ENCODE results near the gene AKR1C1. TPM values are rescaled to one million over a fixed set of nuclear protein-coding genes. Genes with fewer than 3 reads are reported as not detected.
"Not testable (repeated sequence)": the region's sequence is repeated elsewhere in the genome, so short reads cannot be mapped to it uniquely, and the experiment has no call there.

Gene AKR1C1
- total RNA-seq, 2 experiments from 2014 or later: 0.89 to 1.1 TPM

DNA sequence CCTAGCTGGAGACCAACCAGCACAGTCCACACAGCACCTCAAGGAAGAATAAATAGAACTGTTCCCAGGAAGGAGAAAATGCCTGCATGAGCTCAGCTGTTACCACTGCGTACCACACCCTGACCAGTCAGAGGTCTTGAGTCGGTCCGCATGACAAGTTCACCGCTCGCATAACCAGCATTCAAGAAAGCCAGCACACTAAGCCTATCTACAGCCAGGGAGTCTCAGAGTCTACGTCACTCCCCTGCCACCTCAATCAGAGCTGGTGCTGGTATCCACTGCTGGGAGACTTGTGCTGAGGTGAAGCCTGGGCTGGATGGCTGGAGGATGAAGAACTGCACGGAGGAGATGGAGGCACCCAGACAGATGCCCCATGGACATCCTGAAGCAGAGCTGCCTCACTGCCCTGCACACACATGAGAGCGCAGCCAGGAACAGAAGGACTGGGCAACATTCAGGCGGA is 19.6 kb downstream of the AKR1C1 start:
- Mint-ChIP-seq H3K27me3 (peaks cover 2% of the 10 kb centered on the region), H3K27ac (no peak overlapping the region), H3K4me1 (no peaks in the 10 kb centered on the region), H3K4me3 (no peak overlapping the region), H3K9me3 (no peaks in the 10 kb centered on the region), H3K36me3 (ENCODE audit: low read depth) (no peaks in the 10 kb centered on the region)
- no peak for DNase-seq
- POLR2A ChIA-PET: no interaction called here
- CTCF ChIA-PET: interaction anchor here (2.4 kb wide), 1 partner anchor 133 kb away, joined by 9 read pairs; no protein-coding TSS in a partner anchor

DNA sequence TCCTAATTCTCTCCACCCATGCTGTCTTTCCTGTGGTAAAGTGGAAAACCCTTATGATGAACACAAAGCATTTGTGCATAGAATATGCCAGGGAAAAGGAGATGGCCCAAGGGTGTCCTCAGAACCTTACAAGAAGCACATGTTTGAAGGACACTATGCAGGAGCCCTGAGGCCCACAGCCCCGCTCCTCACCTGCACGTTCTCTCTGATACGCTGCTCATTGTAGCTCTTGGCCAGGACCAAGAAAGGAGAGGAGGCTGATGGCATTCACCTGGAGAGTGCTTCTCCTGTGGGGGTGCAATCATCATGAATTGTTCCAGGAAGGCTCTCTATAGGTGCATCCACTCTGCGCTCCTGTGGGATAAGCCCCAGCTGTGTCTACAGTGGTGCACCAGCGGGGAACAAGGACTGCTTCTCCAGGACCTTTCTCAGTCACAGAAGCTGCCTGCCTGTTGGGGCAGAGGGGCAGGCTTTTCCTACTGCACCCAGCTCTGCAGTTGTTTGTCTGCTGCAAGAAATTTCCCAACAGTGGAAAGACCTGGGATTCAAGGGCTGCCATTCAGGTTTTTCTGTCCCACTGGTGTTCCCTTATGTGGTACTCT is 20.5 kb downstream of the AKR1C1 start:
- Mint-ChIP-seq H3K4me1 (no peaks in the 10 kb centered on the region), H3K27ac (no peak overlapping the region), H3K27me3 (peaks cover 2% of the 10 kb centered on the region), H3K4me3 (no peak overlapping the region), H3K9me3 (no peaks in the 10 kb centered on the region), H3K36me3 (ENCODE audit: low read depth) (no peaks in the 10 kb centered on the region)
- CTCF ChIA-PET: no interaction called here
- POLR2A ChIA-PET: no interaction called here
- DNase-seq: no peak

DNA sequence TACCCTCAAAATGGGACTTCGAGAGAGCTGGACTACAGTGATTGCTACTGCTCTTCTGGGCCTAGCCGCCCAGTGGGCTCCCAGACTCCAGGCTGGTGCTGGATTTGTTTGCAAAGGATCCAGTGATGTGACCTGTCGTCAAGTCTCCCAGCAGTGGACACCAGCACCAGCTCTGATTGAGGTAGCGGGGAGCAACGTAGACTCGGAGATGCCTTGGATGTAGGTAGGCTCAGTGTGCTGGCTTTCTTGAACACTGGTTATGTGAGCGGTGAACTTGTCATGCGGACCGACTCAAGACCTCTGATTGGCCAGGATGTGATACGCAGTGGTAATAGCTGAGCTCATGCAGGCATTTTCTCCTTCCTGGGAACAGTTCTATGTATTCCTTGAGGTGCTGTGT is 21.0 kb downstream of the AKR1C1 start:
- Mint-ChIP-seq H3K27ac (no peak overlapping the region), H3K4me3 (no peak overlapping the region), H3K9me3 (no peaks in the 10 kb centered on the region), H3K4me1 (no peaks in the 10 kb centered on the region), H3K36me3 (ENCODE audit: low read depth) (no peaks in the 10 kb centered on the region), H3K27me3 (peaks cover 2% of the 10 kb centered on the region)
- ChIA-PET POLR2A (no interaction called here), CTCF (no interaction called here)
- DNase-seq: no peak

DNA sequence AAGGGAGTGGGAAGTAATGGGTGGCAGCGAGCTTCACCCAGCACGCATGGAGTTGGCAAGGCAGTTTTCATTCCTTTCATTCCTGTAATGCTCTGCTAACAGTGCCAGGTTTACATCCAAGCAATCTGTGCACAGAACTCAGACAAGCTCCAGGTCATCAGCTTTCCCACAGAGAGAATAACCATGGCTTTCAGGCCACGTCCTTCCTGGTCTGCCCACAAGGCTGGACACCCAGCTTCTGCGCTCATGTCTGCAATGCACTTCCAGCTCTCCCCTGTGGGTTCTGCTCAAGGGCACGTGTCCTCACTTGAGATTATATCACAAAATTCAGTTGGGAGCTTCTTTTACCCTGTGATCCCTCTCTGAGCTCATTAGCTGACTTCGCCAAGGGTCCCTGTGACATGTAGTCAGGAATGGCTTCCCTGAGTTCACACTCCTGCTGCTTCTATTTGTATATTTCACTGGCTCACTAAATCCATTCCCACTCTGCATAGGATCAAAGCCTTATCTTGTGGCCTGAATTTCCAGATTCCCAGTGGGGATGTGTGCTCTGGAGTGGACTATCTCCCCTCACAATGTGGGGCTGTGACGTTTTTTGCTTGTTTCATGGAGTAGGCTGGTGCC is 21.9 kb downstream of the AKR1C1 start:
- no peaks in the 10 kb centered on the region for H3K9me3 Mint-ChIP-seq
- POLR2A ChIA-PET: no interaction called here
- H3K27me3 Mint-ChIP-seq: peaks cover 2% of the 10 kb centered on the region
- H3K4me3 Mint-ChIP-seq: no peak overlapping the region
- H3K4me1 Mint-ChIP-seq: no peaks in the 10 kb centered on the region
- CTCF ChIA-PET: interaction anchor here (0.6 kb wide), 1 partner anchor 18 kb away, joined by 3 read pairs; no protein-coding TSS in a partner anchor
- no peak overlapping the region for H3K27ac Mint-ChIP-seq
- DNase-seq: no peak
- H3K36me3 Mint-ChIP-seq (ENCODE audit: low read depth): no peaks in the 10 kb centered on the region

DNA sequence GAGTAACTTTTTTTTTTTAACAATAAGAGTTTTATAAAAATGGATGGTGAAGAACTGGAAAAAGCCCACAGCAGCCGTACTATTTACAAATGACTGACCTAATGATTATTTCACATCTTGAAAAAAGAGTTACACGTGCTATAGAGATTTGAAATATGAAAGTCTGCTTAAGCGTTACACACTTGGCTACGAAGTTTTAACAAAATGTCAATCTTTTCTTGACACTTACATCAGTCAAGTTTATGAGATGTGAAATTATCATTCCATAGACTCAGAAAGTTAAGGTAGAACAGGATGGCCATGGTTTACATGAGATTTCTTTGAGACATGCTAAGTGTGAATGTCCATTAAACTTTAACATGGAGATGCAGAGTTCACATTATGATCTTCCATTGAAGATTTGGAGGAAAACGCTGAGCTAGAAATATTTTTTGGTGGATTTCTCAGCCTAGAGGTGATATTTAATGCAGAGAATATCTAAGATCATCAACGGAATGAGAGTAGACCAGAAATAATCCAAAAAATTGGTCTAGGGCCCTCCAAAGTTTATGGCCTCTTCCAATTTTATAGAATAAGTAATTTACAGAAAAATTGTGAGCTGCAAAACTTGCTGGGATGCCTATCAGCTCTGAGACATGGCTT is 24.9 kb downstream of the AKR1C1 start:
- H3K4me1 Mint-ChIP-seq; H3K36me3 Mint-ChIP-seq (ENCODE audit: low read depth); CTCF ChIA-PET: not testable (repeated sequence)

DNA sequence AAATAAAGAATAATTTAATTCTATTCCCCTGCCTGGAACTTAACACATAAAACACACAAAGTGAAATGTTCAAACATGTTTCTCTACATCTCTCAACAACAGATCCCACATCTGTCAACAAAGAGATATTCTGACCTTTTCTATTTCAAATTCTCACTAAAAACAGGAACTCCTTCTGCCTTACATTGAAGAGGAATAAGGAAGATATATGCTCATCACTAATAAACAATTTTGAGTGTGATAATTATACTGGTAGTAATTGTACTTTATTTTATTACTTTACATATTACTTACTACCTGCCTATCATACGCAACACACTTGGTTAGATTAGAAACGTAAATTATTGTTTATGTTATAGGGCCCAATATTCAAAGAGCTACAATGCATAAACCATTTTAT is 27.0 kb downstream of the AKR1C1 start:
- CTCF ChIA-PET: interaction anchor here (1.0 kb wide), 1 partner anchor 179 kb away, joined by 4 read pairs; no protein-coding TSS in a partner anchor
- Mint-ChIP-seq H3K27ac (no peak overlapping the region), H3K36me3 (ENCODE audit: low read depth) (no peaks in the 10 kb centered on the region), H3K4me3 (no peak overlapping the region), H3K9me3 (no peaks in the 10 kb centered on the region), H3K27me3 (peaks cover 2% of the 10 kb centered on the region), H3K4me1 (no peaks in the 10 kb centered on the region)
- no peak for DNase-seq
- POLR2A ChIA-PET: no interaction called here

More for the DNA sequence above, 24.9 kb downstream of the AKR1C1 start:
- H3K27me3 Mint-ChIP-seq, H3K27ac Mint-ChIP-seq, POLR2A ChIA-PET, DNase-seq, H3K4me3 Mint-ChIP-seq, H3K9me3 Mint-ChIP-seq: not testable (repeated sequence)

DNA sequence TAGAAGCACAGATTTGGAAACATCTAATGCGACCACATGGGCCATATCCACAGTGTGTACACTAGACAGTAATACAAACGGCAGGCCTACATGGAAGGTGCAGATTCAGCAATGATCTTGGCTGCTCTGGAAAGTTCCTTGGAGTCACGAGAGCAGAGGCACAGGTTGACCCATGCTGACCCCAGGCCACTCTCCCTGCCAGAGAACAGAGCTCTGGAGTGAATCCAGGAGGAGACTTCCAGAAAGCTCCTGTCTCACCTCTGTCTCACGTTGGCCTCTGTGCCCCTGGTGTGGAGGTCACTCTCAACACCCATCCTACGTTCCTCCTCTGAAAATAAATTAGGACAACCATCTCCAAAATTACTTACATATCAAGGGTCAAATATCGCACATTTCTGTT is 28.2 kb downstream of the AKR1C1 start:
- H3K9me3 Mint-ChIP-seq: not testable (repeated sequence)

DNA sequence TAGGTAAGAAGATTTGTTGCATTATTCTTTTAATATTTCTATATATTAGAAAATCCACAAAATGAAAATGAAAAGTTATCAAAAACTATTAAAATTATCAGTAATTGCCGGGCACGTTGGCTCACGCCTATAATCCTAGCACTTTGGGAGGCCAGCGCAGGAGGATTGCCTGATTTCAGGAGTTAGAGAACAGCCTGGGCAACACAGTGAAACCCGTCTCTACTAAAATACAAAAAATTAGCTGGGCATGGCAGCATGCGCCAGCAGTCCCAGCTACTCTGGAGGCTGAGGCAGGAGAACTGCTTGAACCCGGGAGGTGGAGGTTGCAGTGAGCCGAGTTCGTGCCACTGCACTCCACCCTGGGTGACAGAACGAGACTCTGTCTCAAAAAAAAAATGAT is 29.3 kb downstream of the AKR1C1 start:
- H3K36me3 Mint-ChIP-seq (ENCODE audit: low read depth); H3K27me3 Mint-ChIP-seq; POLR2A ChIA-PET; DNase-seq; H3K9me3 Mint-ChIP-seq; H3K27ac Mint-ChIP-seq; CTCF ChIA-PET; H3K4me1 Mint-ChIP-seq; H3K4me3 Mint-ChIP-seq: not testable (repeated sequence)

More for the DNA sequence above, 28.2 kb downstream of the AKR1C1 start:
- CTCF ChIA-PET; H3K36me3 Mint-ChIP-seq (ENCODE audit: low read depth); DNase-seq; POLR2A ChIA-PET; H3K4me1 Mint-ChIP-seq; H3K27ac Mint-ChIP-seq; H3K4me3 Mint-ChIP-seq; H3K27me3 Mint-ChIP-seq: not testable (repeated sequence)

DNA sequence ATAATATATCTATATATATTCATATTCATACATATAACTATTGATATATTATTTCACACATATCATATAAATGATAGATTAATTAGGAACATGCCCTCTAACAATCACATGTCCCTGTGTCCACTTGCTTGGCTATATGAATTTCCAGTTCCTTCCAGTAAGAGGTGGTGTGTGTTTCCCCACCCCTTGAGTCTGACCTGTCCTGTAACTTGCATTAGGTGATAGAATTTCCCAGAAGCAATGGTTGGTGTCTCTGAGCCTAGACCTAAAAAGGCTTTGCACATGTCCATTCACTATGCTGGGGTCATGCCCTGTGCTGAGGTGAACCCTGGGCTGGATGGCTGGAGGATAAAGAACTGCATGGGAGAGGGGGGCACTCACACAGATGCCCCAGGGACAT is 31.0 kb downstream of the AKR1C1 start:
- DNase-seq; H3K36me3 Mint-ChIP-seq (ENCODE audit: low read depth); H3K27me3 Mint-ChIP-seq; H3K9me3 Mint-ChIP-seq; H3K27ac Mint-ChIP-seq; CTCF ChIA-PET; H3K4me1 Mint-ChIP-seq; H3K4me3 Mint-ChIP-seq; POLR2A ChIA-PET: not testable (repeated sequence)

DNA sequence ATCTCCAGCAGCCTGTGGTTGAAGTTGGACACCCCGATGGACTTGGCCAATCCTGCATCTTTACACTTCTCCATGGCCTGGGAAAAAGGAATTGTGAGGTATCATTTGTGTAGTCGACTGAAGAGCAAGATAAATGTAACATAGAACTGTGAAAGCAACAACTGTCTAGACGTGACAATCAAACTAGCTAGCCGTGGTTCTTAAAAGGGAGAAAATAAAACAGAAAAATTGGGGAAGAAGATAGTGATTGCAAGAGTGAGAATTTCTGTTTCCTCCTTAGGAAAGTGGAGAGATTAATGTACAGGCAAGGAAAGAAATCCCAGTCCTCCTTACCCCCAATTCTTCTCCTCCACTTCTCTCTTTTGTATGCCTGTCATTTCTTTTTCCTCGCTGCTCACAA is 35.5 kb downstream of the AKR1C1 start:
- no peaks in the 10 kb centered on the region for H3K4me1 Mint-ChIP-seq

DNA sequence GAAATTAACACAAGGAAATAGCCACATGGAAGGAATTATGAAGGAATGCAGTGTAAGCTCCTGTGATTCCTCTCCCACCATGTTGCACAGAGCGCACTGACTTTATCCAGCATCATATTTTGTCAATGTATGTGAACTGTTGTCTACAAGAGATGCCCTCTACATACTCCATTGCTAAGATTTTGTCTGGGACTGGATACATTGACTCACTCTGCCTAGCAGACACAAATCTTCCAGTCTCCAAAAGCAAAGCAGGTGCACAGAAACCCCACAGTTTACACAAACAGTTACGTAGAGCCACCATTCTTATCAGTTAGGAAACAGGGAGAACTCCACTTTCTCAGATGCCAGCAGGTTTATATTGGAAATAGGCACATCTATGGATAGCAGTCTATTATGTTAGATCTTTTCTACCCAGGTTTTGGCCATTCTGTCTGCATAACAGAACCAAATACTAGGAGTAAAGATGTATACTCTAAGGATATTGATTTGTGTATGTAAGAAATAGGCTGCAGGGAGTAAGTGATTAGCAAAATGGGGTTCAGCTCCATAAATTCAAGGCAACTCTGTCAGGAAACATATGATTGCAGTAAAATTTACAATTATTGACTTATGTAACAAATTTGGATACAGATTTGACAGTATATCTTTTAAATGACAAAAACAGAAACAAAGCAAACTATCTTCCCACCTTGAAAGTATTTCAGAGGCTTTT is 39.0 kb downstream of the AKR1C1 start:
- Mint-ChIP-seq H3K9me3 (no peaks in the 10 kb centered on the region), H3K27me3 (peaks cover 2% of the 10 kb centered on the region), H3K36me3 (ENCODE audit: low read depth) (no peaks in the 10 kb centered on the region), H3K27ac (no peak overlapping the region), H3K4me3 (no peak overlapping the region), H3K4me1 (no peaks in the 10 kb centered on the region)
- DNase-seq: no peak
- ChIA-PET CTCF (interaction anchor here (0.6 kb wide), 1 partner anchor 17 kb away, joined by 3 read pairs; no protein-coding TSS in a partner anchor), POLR2A (no interaction called here)

More for the DNA sequence above, 35.5 kb downstream of the AKR1C1 start:
- no peaks in the 10 kb centered on the region for H3K27me3 Mint-ChIP-seq
- ChIA-PET CTCF (no interaction called here), POLR2A (no interaction called here)
- no peaks in the 10 kb centered on the region for H3K36me3 Mint-ChIP-seq (ENCODE audit: low read depth)
- no peaks in the 10 kb centered on the region for H3K9me3 Mint-ChIP-seq
- H3K27ac Mint-ChIP-seq: no peak overlapping the region
- H3K4me3 Mint-ChIP-seq: no peak overlapping the region
- DNase-seq: no peak

DNA sequence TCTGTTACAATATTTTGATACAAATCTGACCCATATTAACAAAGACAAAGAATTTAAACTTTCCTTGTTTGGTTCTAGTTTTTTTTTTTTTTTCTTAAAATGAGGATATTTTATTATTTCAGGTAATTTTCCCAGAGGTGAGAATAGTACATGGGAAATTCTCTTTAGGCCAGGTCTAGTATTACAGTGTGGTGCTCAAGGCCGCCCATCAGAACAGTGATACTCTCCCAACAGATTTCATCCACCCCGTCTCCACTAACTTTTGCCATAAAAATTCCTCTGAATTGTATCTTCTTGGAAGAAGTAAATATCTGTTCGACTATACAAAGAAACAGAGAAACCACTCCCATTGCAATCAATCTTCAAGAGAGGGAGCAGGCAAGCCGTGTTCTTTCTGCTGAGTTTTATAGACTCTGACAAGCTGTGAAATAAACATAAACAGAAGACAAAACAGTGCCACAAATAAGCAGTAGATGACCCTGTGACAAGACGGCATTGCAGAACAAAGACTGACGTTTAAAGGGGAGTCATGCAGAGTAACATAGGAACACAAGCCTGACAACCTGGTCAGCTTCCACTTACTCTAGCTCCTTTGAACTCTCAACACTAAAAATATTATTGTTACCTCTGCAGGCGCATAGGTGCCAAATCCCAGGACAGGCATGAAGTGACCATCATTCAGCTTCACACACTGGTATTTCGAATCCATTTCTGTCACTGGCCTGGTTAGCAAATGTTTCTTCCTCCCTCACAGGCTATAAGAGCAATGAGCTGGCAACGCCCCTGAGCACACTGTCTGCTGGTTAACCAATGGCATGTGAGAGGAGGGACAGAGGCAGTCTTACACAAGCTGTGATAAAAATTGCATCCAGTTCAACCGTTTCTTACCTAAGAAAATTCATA is 40.2 kb downstream of the AKR1C1 start, which contains the start of gene AKR1C2:
TSS of gene AKR1C2 (minus strand) at position 731 of the 903 bp plus-strand sequence. CDS start at position 709, 22 bp downstream.
- CTCF ChIA-PET: interaction anchor here (0.6 kb wide), 1 partner anchor 18 kb away, joined by 3 read pairs; no protein-coding TSS in a partner anchor
- H3K27ac Mint-ChIP-seq; H3K36me3 Mint-ChIP-seq (ENCODE audit: low read depth); H3K4me3 Mint-ChIP-seq; POLR2A ChIA-PET; DNase-seq; H3K4me1 Mint-ChIP-seq; H3K27me3 Mint-ChIP-seq; H3K9me3 Mint-ChIP-seq: not testable (repeated sequence)
